ENCODE measurements around the gene PHF19.

PHF19 gene

DNA sequence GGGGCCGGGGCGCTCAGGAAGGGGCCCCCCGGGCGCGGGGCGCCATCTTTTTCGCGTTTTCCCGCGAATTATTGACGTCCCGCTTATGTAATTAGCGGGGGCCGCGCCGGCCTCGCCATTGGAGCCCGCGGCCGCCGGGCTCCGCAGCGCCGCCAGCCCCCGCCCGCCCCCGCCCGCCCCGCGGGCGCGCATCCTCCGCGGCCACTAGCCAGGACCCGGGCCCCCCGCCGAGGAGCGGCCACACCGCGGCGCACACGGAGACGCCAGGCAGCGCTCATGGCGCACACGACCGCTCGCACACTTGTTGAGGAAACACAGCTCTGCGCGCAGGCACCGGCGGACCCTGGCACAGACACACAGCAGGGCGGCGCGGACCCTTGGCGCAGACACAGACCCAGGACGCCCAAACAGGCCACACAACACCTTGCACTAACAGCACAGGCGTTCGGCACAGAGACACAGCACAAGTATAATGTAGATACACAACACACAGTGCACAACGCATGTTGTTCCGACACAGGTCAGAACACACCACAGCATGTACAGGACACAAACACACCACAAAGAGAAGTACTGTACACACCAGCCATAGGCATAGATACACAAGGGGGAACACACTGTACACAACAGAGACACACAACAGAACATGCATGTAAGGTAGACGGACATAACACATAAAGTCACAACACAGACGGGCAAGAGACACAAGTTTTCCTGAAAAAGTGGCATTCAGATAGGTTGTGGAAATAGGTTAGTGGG lies 467 bp upstream of the PHF19 start:
- H3K4me3 ChIP-seq = peak overlapping the region; percentile 44
- no peaks in the 10 kb centered on the region for H3K9me3 ChIP-seq
- H3K4me1 ChIP-seq = peaks cover 30% of the 10 kb centered on the region
- no peaks in the 10 kb centered on the region for H3K27me3 ChIP-seq (ENCODE audit: low read depth)
- in situ Hi-C loops (cut with MboI; ENCODE audit: low sequenced_read_pairs) = no loop called here
- peaks cover 21% of the 10 kb centered on the region for H3K36me3 ChIP-seq (replicated peaks)
- DNase-seq (ENCODE audit: low spot score in 2 of 2) = peak; percentile 70 to 82

DNA sequence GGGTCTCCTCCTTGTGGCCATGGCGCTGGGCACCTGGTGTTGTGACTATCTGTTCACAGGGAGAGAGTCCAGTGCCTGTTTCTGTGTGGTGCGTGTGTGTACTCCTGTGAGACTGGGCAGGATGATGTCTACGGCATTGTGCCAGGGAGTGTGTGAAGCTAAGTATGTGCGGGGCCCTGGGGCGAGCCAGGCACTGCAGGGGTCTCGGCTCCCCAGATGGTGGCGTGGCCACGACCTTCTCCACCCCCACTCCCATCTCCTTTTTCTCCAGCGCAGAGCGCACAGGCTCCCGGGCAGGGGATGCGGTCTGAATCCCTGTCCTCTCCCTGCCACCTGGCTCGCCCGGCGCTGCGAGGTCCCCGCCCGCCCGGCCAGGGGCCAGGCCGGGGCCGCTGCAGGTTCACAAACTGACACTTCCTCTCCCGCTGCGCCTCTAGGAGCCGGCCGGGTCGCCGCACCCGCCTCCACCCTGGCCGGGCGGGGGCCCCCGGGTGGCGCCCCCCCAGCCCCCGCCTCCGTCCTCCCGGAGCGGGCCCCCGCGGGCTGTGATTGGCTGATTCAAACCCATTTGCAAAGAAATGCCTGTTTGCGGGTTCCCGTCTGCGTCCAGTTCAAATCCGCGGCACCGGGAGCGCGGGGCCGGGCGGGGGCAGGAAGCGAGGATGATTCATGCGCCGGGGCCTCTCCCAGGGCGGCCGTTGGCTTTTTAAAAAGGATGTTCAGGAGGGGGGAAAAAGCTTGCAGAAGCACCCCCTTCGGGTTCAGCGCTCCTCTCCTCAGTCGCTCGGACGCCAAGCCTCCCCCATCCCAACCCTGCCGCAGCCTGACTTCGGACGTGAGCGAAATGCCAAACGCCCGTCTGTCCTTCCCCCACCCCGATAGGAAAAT lies 790 bp downstream of the PHF19 start:
- in situ Hi-C loops (cut with MboI; ENCODE audit: low sequenced_read_pairs) = no loop called here
- H3K4me3 ChIP-seq = peak overlapping the region; percentile 75
- DNase-seq (ENCODE audit: low spot score in 2 of 2) = peak; percentile 72 to 91
- H3K9me3 ChIP-seq = no peaks in the 10 kb centered on the region
- H3K27me3 ChIP-seq (ENCODE audit: low read depth) = no peaks in the 10 kb centered on the region
- H3K4me1 ChIP-seq = peaks cover 30% of the 10 kb centered on the region
- peaks cover 29% of the 10 kb centered on the region for H3K36me3 ChIP-seq (replicated peaks)

DNA sequence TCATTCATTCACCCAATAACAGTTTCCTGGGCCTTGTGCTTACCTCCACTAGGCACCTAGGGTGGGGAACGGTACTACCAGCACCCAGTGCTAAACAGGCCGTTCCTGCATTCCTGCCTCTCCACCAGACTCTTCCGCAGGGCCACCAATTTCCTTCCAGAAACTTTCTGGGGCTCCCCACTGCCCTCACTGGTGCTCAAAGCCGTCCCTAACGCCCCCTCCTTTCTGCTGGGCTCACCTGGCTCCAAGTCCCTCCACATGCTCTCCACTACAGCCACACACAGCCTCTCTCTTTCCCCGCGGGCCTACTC lies 1.4 kb downstream of the PHF19 start:
- H3K4me1 ChIP-seq = peaks cover 30% of the 10 kb centered on the region
- H3K27me3 ChIP-seq (ENCODE audit: low read depth) = no peaks in the 10 kb centered on the region
- peak overlapping the region; percentile 75 for H3K4me3 ChIP-seq
- H3K9me3 ChIP-seq = no peaks in the 10 kb centered on the region
- H3K36me3 ChIP-seq (replicated peaks) = peaks cover 32% of the 10 kb centered on the region
- no peak for DNase-seq (ENCODE audit: low spot score in 2 of 2)
- in situ Hi-C loops (cut with MboI; ENCODE audit: low sequenced_read_pairs) = no loop called here

DNA sequence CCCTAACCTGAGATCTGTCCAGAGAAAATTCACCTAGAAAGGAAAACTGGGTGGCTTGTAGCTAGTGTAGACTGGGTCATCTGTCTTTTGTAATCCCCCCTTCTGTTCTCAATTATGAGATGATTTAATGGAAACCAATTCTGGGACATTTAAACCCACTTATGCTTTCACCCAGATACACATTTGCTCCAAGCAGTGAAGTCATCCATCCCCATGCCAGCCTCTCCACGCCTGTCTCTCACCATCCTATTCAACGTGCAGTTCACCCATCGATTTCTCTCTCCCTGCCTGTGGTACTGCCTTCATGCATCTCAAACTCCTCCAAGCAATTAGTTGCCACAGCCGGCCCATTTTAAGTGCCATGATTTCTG lies 1.8 kb downstream of the PHF19 start:
- Histone ChIP-seq H3K4me1 (peaks cover 30% of the 10 kb centered on the region), H3K9me3 (no peaks in the 10 kb centered on the region), H3K27me3 (ENCODE audit: low read depth) (no peaks in the 10 kb centered on the region), H3K36me3 (replicated peaks) (peaks cover 37% of the 10 kb centered on the region), H3K4me3 (peak overlapping the region; percentile 75; the same call in 1 of the 2 replicates)
- in situ Hi-C loops (cut with MboI; ENCODE audit: low sequenced_read_pairs) = no loop called here
- no peak for DNase-seq (ENCODE audit: low spot score in 2 of 2)

DNA sequence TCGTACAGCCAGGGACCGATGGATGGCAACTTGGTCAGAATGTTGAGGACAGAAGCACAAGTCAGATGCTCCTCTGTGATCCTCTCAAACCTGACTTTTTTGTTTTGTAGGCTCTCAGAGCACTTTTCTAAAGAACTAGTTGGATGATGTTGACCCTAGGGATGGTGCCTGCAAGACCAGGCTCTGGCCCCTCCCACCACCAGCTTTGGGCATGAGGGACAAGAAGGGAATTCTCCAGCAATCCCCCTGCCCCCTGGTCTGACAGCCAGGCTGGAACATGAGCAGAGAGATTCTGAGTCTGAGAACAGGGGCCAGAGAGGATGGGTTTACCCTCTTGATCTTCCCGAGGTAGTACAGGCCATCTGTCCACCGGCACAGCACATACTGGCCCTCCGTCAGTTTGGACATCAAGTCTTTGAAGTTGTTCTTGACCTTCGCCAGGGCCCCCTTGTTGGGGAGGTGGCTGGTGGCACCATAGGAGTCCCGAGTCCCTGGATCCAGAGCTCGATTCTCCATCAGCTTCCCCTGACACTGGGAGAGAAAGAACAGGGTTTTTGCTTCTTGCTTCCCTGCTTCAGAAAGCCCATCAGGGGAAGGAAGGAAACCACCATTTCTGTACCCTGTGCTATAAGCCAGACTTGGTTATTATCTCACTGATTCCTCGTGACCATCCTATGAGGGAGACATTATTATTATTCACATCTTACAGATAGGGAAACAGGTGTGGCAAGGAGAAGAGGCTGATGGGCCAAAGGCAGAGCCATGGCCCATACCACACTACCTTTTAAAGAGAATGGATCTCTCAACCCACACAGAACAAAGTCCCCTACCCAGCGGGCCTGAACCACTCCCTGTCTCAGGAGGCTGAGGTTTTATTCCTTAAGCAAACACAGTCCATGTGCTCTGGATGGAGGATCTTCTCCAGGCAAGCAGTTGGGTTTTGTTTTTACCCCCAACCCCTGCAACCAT lies 2.5 kb downstream of the PHF19 start:
- no peak for DNase-seq (ENCODE audit: low spot score in 2 of 2)
- H3K4me1 ChIP-seq = peaks cover 30% of the 10 kb centered on the region
- in situ Hi-C loops (cut with MboI; ENCODE audit: low sequenced_read_pairs) = no loop called here
- no peak overlapping the region for H3K4me3 ChIP-seq
- H3K9me3 ChIP-seq = no peaks in the 10 kb centered on the region
- no peaks in the 10 kb centered on the region for H3K27me3 ChIP-seq (ENCODE audit: low read depth)
- peaks cover 42% of the 10 kb centered on the region for H3K36me3 ChIP-seq (replicated peaks)

DNA sequence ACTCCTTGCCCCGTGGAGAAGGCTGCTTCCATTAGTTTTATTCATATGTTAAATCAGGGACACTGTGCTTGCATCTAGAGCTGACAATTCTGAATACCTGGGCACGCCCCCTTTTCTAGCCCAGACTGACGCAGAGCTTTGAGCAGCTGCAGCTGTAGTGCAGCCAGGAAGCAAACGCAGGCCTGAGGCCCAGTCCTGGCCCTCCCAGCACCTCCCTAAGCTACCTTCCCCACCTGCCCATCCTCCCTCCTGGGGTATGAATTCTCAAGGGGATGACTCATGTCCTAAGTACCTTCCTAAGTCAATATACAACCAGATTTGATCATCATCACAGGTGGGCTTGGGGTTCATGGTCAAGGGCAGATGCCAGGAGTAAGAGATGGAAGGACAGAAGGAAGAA lies 3.5 kb downstream of the PHF19 start:
- Histone ChIP-seq H3K9me3 (no peaks in the 10 kb centered on the region), H3K27me3 (ENCODE audit: low read depth) (no peaks in the 10 kb centered on the region), H3K4me1 (peaks cover 33% of the 10 kb centered on the region), H3K36me3 (replicated peaks) (peaks cover 43% of the 10 kb centered on the region), H3K4me3 (no peak overlapping the region)
- peak; percentile 49 to 79 for DNase-seq (ENCODE audit: low spot score in 2 of 2)
- in situ Hi-C loops (cut with MboI; ENCODE audit: low sequenced_read_pairs) = no loop called here

DNA sequence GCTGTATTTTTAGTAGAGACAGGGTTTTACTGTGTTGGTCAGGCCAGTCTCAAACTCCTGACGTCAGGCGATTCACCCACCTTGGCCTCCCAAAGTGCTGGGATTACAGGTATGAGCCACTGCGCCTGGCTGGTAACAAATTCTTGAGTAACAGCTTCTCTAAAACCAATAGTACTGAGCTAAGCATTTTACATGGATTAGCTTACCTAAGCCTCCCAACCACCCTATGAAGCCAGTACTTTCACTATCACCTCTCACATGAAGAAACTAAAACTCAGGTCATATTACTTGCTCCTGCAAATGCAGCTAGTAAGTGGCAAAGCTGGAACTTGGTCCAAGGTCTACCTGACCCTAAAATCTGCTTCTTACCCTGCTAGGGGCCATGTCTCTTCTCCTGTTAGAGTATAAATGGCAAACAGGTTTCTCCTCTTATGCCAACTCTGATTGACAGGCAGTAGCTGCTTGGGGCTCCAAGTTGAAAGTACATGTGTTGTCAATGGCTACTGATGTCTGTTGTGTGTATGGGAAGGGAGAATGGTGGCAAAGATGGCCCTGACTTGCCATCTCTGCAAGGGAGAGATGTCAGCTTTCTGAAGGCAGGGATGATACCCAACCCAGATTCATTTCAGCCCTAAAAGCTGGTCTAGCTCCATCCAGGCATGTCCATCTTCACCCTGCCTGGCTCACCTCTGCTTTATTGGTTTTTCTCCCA lies 4.0 kb downstream of the PHF19 start:
- Histone ChIP-seq H3K36me3 (replicated peaks) (peaks cover 47% of the 10 kb centered on the region), H3K4me3 (no peak overlapping the region), H3K4me1 (peaks cover 32% of the 10 kb centered on the region), H3K27me3 (ENCODE audit: low read depth) (no peaks in the 10 kb centered on the region), H3K9me3 (no peaks in the 10 kb centered on the region)
- no peak for DNase-seq (ENCODE audit: low spot score in 2 of 2)
- in situ Hi-C loops (cut with MboI; ENCODE audit: low sequenced_read_pairs) = no loop called here

DNA sequence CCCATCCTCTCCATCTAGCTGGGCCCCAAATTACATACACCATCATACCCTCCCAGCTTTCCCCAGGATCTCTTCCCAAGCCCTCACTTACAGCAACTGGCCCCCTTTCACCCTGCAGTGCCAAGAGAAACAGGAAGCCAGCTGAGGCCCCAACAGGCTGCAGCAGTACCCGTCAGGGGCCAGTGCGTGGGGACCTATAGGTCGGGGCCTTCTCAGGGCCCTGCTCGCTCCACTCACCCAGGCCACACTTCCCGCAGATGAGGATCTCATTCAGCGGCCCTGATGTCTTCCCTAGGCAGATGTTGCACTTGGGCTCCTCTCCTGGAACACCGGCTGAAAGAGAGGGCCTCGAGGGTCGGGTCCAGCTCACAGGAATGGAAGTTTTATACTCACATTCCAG lies 6.8 kb downstream of the PHF19 start:
- H3K4me1 ChIP-seq = peaks cover 19% of the 10 kb centered on the region
- no peak for DNase-seq (ENCODE audit: low spot score in 2 of 2)
- no peak overlapping the region for H3K4me3 ChIP-seq
- in situ Hi-C loops (cut with MboI; ENCODE audit: low sequenced_read_pairs) = no loop called here
- H3K27me3 ChIP-seq (ENCODE audit: low read depth) = no peaks in the 10 kb centered on the region
- no peaks in the 10 kb centered on the region for H3K9me3 ChIP-seq
- peaks cover 68% of the 10 kb centered on the region for H3K36me3 ChIP-seq (replicated peaks)

DNA sequence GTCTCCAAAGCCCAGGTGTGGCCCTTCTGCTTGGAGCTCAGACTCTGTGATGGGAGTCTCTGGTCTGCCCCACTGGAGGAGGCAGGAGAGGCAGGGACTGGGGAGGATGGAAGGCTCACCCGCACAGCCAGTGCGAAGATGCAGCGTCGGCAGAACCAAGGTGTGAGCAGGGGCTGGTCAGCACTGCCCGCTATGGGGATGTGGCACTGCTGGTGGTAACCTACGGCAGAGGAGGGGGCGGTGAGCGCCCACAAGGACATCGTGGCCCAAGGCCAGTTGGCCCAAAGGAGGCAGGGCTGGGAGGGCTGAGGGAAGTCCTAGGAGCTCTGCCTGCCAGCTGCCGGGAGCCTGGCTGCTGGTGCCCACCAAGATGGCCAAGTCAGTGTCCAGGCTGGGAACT lies 7.3 kb downstream of the PHF19 start:
- H3K4me3 ChIP-seq = no peak overlapping the region
- H3K36me3 ChIP-seq (replicated peaks) = peaks cover 67% of the 10 kb centered on the region
- H3K9me3 ChIP-seq = no peaks in the 10 kb centered on the region
- peaks cover 18% of the 10 kb centered on the region for H3K4me1 ChIP-seq
- in situ Hi-C loops (cut with MboI; ENCODE audit: low sequenced_read_pairs) = no loop called here
- no peak for DNase-seq (ENCODE audit: low spot score in 2 of 2)
- H3K27me3 ChIP-seq (ENCODE audit: low read depth) = no peaks in the 10 kb centered on the region

DNA sequence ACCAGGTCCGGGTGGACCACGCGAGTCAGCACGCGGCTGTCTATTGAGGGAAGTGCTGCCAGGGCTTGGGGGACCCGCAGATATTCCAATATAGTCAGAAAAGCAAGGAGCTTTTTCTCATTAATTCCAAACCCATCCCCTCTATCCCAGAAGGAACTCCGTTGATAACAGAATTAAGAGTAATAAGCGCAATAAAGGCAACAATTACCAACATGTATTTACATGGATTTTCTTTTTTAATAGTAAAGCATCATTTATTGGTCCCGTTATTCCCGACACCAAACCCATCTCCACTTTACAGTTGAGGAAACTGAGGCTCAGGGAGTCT lies 7.7 kb downstream of the PHF19 start:
- Histone ChIP-seq H3K4me1 (peaks cover 18% of the 10 kb centered on the region), H3K4me3 (peak overlapping the region; percentile 32), H3K27me3 (ENCODE audit: low read depth) (no peaks in the 10 kb centered on the region), H3K9me3 (no peaks in the 10 kb centered on the region), H3K36me3 (replicated peaks) (peaks cover 63% of the 10 kb centered on the region)
- in situ Hi-C loops (cut with MboI; ENCODE audit: low sequenced_read_pairs) = no loop called here
- DNase-seq (ENCODE audit: low spot score in 2 of 2) = no peak

DNA sequence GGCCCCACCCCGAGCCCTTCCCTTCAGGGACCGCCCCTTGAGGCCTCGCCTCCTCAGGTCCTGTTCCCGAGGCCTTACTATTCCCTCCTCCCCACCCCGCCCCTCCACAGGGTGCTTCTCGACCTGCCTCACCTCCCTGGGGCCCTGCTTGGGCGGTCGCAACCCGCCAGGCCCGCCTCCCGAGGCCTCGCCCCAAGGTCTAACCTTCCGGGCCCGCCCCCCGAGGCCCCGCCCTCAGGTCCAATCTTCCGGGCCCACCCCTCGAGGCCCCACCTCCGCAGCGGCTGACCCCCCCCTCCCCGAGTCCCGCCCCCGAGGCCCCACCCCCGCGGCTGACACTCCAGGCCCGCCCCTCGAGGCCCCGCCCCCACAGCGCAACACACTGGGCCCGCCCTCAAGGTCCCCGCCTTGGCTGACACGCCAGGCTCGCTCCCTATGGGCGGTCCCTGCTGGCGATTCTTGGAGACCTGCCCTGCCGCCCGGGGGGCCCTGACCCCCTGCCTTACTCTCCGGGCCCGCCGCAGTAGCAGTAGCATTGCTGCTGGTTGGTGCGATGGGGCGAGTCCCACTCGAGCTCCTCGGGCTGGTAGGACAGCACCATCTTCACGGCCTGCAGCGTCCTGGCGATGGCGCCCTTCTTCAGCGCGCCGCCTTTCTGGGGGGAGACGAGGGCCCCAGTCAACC lies 8.2 kb downstream of the PHF19 start:
- Histone ChIP-seq H3K4me3 (peak overlapping the region; percentile 32), H3K27me3 (ENCODE audit: low read depth) (no peaks in the 10 kb centered on the region), H3K9me3 (no peaks in the 10 kb centered on the region), H3K4me1 (peaks cover 16% of the 10 kb centered on the region), H3K36me3 (replicated peaks) (peaks cover 62% of the 10 kb centered on the region)
- DNase-seq (ENCODE audit: low spot score in 2 of 2) = peak; percentile 97 to 100
- in situ Hi-C loops (cut with MboI; ENCODE audit: low sequenced_read_pairs) = no loop called here

DNA sequence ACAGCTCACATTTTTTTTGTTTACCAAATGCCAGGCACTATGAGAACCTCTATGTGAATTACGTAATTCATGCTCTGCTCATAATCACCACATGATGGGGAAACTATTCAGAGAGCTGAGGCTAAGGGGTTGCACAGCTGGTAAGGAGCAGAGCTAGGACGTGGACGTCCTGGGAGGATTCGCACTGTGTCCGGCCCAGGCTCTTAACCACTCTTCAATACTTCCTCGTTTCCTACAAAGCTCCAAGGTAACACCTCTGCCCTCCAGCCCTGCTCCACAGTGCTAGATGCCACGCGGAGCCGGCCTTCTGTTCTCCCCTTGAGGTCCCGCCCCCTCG lies 8.7 kb downstream of the PHF19 start:
- peak overlapping the region; percentile 17 for H3K4me3 ChIP-seq
- H3K9me3 ChIP-seq = no peaks in the 10 kb centered on the region
- no peaks in the 10 kb centered on the region for H3K27me3 ChIP-seq (ENCODE audit: low read depth)
- H3K4me1 ChIP-seq = peaks cover 10% of the 10 kb centered on the region
- peaks cover 64% of the 10 kb centered on the region for H3K36me3 ChIP-seq (replicated peaks)
- in situ Hi-C loops (cut with MboI; ENCODE audit: low sequenced_read_pairs) = no loop called here
- DNase-seq (ENCODE audit: low spot score in 2 of 2) = no peak

Measured in HAP-1 (cell line).